ENCODE measurements around the gene LRRK1. TPM values are rescaled to one million over a fixed set of nuclear protein-coding genes. Genes with fewer than 3 reads are reported as not detected.

Gene LRRK1
- total RNA-seq, 4 donors from 2014 or later, result 7.1 to 29.3 (median 8.5) TPM

DNA sequence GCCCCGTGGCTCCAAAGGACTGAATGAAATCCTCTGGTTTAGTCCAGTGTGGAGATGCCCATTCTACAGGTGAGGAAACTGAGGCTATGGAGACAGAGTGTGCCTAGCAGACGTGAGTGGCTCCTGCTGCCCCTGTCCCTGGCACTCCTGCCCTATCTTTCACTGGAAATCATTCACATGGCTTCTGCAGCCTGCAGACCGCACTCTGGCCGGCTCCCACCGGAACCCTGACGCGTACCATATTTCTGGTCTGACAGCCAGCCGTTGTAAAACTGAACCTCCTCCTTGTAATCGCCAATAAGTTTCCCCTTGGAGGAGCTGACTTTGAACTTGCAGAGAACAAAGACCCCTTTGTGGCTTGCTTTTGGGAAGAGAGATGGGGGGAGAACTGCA lies 196.2 kb downstream of the LRRK1 start:
- TF ChIP-seq, protein P1, sequence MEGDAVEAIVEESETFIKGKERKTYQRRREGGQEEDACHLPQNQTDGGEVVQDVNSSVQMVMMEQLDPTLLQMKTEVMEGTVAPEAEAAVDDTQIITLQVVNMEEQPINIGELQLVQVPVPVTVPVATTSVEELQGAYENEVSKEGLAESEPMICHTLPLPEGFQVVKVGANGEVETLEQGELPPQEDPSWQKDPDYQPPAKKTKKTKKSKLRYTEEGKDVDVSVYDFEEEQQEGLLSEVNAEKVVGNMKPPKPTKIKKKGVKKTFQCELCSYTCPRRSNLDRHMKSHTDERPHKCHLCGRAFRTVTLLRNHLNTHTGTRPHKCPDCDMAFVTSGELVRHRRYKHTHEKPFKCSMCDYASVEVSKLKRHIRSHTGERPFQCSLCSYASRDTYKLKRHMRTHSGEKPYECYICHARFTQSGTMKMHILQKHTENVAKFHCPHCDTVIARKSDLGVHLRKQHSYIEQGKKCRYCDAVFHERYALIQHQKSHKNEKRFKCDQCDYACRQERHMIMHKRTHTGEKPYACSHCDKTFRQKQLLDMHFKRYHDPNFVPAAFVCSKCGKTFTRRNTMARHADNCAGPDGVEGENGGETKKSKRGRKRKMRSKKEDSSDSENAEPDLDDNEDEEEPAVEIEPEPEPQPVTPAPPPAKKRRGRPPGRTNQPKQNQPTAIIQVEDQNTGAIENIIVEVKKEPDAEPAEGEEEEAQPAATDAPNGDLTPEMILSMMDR (IDR thresholded peaks at IDR 0.05), result no peak
- no peak for TF ChIP-seq POLR2A (IDR thresholded peaks at IDR 0.05)
- Histone ChIP-seq H3K4me3 (replicated peaks in 1 of 3) (no peak overlapping the region), H3K27me3 (no peaks in the 10 kb centered on the region), H3K36me3 (no peaks in the 10 kb centered on the region), H3K9me3 (no peaks in the 10 kb centered on the region), H3K4me1 (peaks cover 8% of the 10 kb centered on the region in 2 donors), H3K27ac (no peak overlapping the region)
- WGBS, 2 donors, result 82 to 89% methylated on average over 9 of the region's 9 CpGs
- DNase-seq, result no peak
- intact Hi-C loops (cut with DNase I), result no loop called here

DNA sequence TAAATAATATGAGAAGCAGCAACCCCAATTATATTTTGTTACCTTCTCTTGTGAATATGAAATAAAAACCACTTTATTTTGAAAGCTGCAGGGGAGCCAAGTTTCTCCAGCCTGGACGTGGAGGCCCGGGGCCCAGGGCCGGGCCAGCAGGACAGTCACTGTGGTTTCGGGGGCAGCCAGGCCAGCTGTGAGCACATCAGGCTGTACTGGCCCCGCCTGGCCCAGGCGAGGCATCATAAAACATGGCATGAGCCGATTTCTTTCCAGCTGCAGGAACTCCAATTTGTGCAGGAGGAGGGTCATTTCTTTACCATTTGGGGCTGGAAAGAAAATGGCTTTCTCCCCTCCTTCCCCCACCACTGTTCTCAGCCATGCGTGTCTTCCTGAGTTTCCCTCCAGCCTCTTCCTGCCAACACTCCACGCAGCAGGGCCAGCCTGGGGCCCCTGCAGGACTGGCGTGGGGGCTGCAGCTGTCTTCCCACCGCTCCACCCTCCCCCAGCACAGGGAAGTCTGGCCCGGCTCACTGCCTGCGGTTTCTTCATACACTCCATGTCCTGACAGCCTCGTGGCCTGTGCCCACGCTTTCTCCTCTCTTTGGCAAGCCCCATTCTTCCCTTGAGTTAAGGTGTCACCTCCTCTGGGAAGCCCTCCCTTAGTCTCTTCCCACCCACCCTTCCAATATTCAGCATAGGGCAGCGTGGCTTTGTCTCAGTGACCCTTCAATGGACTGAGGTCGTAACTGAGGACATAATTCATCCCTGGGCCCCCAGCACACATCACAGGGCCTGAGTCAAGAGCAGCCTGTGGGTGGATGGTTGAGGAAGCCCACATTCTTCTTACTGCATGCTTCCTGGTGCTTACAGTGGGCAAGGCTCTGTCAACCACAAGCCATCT lies 196.9 kb downstream of the LRRK1 start:
- Histone ChIP-seq H3K27me3 (no peaks in the 10 kb centered on the region), H3K4me3 (replicated peaks in 1 of 3) (no peak overlapping the region), H3K27ac (no peak overlapping the region), H3K9me3 (no peaks in the 10 kb centered on the region), H3K36me3 (no peaks in the 10 kb centered on the region), H3K4me1 (peaks cover 8 to 11% of the 10 kb centered on the region in 2 donors)
- TF ChIP-seq, protein P1 (IDR thresholded peaks at IDR 0.05), result no peak
- TF ChIP-seq POLR2A (IDR thresholded peaks at IDR 0.05), result no peak
- peak; percentile 25 to 49 for DNase-seq
- intact Hi-C loops (cut with DNase I), result no loop called here
- 39 to 58% methylated on average over 17 of the region's 17 CpGs for WGBS, 2 donors

DNA sequence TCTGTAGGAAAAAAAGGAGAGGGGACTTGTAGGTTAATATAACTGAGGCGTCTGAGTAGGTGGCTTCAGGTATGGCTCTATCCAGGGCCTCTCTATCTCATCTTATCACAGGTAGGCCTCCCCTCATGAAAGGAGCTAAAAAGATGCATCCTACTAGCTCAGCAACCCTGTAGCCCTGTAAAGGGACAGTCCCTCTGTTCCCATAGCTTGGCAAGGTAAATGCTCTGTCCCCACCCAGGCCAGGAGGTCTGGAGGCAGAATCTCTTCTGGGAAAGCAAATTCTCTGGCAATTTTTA lies 197.5 kb downstream of the LRRK1 start:
- WGBS, 2 donors, result 100% methylated on average over 1 of the region's 1 CpG
- TF ChIP-seq POLR2A (IDR thresholded peaks at IDR 0.05), result no peak
- TF ChIP-seq, protein P1 (IDR thresholded peaks at IDR 0.05), result no peak
- H3K9me3 ChIP-seq, result no peaks in the 10 kb centered on the region
- DNase-seq, result no peak
- no peaks in the 10 kb centered on the region for H3K27me3 ChIP-seq
- no peak overlapping the region for H3K27ac ChIP-seq
- intact Hi-C loops (cut with DNase I), result no loop called here
- no peak overlapping the region for H3K4me3 ChIP-seq (replicated peaks in 1 of 3)
- H3K36me3 ChIP-seq, result no peaks in the 10 kb centered on the region
- H3K4me1 ChIP-seq, result peaks cover 8 to 16% of the 10 kb centered on the region in 2 donors

DNA sequence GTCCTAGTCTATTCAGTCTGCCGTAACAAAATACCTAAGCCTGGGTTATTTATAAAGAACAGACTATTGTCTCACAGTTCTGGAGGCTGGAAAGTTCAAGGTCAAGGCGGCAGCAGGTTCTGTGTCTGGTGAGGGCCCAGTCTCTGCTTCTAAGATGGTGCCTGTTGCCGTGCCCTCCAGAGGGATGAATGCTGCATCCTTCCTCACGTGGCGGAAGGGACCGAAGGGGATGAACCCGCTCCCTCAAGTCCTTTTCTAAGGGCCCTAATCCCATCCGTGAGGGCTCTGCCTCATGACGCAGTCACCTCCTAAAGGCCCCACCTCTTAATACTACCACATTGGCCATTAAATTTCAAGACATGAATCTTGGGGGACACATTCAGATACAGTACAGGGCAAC lies 199.0 kb downstream of the LRRK1 start:
- Histone ChIP-seq H3K4me1 (peaks cover 8 to 23% of the 10 kb centered on the region in 2 donors), H3K36me3 (no peaks in the 10 kb centered on the region), H3K27ac (no peak overlapping the region), H3K27me3 (no peaks in the 10 kb centered on the region), H3K9me3 (no peaks in the 10 kb centered on the region), H3K4me3 (replicated peaks in 1 of 3) (no peak overlapping the region)
- no peak for TF ChIP-seq POLR2A (IDR thresholded peaks at IDR 0.05)
- TF ChIP-seq, protein P1 (IDR thresholded peaks at IDR 0.05), result no peak
- intact Hi-C loops (cut with DNase I), result no loop called here
- no peak for DNase-seq
- 95 to 96% methylated on average over 9 of the region's 9 CpGs for WGBS, 2 donors

DNA sequence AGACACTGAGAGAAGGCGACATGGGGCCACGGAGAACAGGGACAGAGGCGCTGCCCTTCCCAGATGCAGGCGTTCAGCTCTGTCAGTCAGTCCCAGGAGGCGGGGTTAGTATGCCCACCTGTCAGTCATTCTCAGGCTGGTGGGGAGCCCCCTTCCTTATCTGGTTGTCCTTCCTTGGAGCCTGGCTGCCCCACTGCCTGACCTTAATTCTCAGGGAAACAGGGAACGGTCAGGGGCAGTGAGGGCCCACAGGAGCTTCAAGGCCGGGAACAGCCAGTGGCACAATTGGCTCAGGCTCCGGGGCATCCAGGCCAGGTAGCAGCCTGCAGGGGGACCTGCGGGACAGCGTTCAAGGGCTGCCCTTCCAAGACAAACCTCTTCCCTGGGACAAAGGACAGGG lies 199.5 kb downstream of the LRRK1 start:
- no peak for DNase-seq
- Histone ChIP-seq H3K4me3 (replicated peaks in 1 of 3) (no peak overlapping the region), H3K4me1 (peaks cover 8 to 23% of the 10 kb centered on the region in 2 donors), H3K27me3 (no peaks in the 10 kb centered on the region), H3K27ac (no peak overlapping the region), H3K36me3 (no peaks in the 10 kb centered on the region), H3K9me3 (no peaks in the 10 kb centered on the region)
- WGBS, 2 donors, result 98 to 100% methylated on average over 10 of the region's 10 CpGs
- intact Hi-C loops (cut with DNase I), result no loop called here
- no peak for TF ChIP-seq POLR2A (IDR thresholded peaks at IDR 0.05)
- TF ChIP-seq, protein P1 (IDR thresholded peaks at IDR 0.05), result no peak

All from thyroid gland (tissue), 4 donors.